Left renal pelvis (tissue), 4 donors: ENCODE results near the gene BPIFA3. TPM values are rescaled to one million over a fixed set of nuclear protein-coding genes. Genes with fewer than 3 reads are reported as not detected.
A peak's percentile ranks its signal among the peaks of the same experiment; 100 is the strongest.
"Not testable (repeated sequence)": the region's sequence is repeated elsewhere in the genome, so short reads cannot be mapped to it uniquely, and the experiment has no call there.

ENCODE experiments used
- DNase-seq, 4 donors: peaks; one replicate each; pipeline ENCODE4 v3.0.0-alpha.2; 2013; ENCODE audit warnings: low read depth in 4 of 4, low spot score in 3 of 4
- polyA plus RNA-seq, 4 donors: library from polyadenylated mRNA; unstranded; fragments of 120-200 nt; gene quantifications; one replicate each; pipeline ENCODE4 v1.2.1, GENCODE V29; 2013; ENCODE audit not compliant: insufficient read length in 4 of 4

BPIFA3 gene
- polyA plus RNA-seq: not detected

GRCh38 chr20:33217052-33217451 is at the start of gene BPIFA3:
Gene BPIFA3 (plus strand): TSS chr20:33217352. CDS start chr20:33217537, 185 bp downstream.
- DNase-seq: no peak

- no peak for DNase-seq
Measured at GRCh38 chr20:33167859-33168258, 49.3 kb upstream of the BPIFA3 start, which contains the start of gene BPIFA2. Gene BPIFA2 (plus strand): TSS chr20:33168159. CDS start chr20:33169146, 987 bp downstream.

- DNase-seq: no peak
Measured at GRCh38 chr20:33169176-33169794, 47.9 kb upstream of the BPIFA3 start.

GRCh38 chr20:33172781-33173180 is 44.4 kb upstream of the BPIFA3 start:
- no peak for DNase-seq

- DNase-seq: no peak
Measured at GRCh38 chr20:33175123-33175522, 42.0 kb upstream of the BPIFA3 start.

GRCh38 chr20:33176101-33176500 is 41.1 kb upstream of the BPIFA3 start:
- no peak for DNase-seq

- DNase-seq: no peak
Measured at GRCh38 chr20:33177866-33178265, 39.3 kb upstream of the BPIFA3 start.

- peak in 2 of 4 donors; percentile 1 to 15 for DNase-seq
Measured at GRCh38 chr20:33178726-33179125, 38.4 kb upstream of the BPIFA3 start.

GRCh38 chr20:33180169-33180568 is 37.0 kb upstream of the BPIFA3 start:
- DNase-seq: no peak

- DNase-seq: no peak
Measured at GRCh38 chr20:33181482-33182093, 35.6 kb upstream of the BPIFA3 start.

GRCh38 chr20:33183312-33183711 is 33.8 kb upstream of the BPIFA3 start:
- no peak for DNase-seq

GRCh38 chr20:33185031-33185590 is 32.0 kb upstream of the BPIFA3 start:
- not testable (repeated sequence) for DNase-seq

- DNase-seq: no peak
Measured at GRCh38 chr20:33187491-33187890, 29.7 kb upstream of the BPIFA3 start.

- DNase-seq: no peak
Measured at GRCh38 chr20:33188421-33188820, 28.7 kb upstream of the BPIFA3 start.

GRCh38 chr20:33191484-33191883 is 25.7 kb upstream of the BPIFA3 start:
- no peak for DNase-seq

GRCh38 chr20:33191955-33192354 is 25.2 kb upstream of the BPIFA3 start:
- DNase-seq: no peak

- DNase-seq: peak in 1 of 4 donors; percentile 6
Measured at GRCh38 chr20:33192912-33193501, 24.1 kb upstream of the BPIFA3 start.

- no peak for DNase-seq
Measured at GRCh38 chr20:33199026-33199425, 18.1 kb upstream of the BPIFA3 start.

GRCh38 chr20:33202451-33202850 is 14.7 kb upstream of the BPIFA3 start:
- no peak for DNase-seq

- DNase-seq: no peak
Measured at GRCh38 chr20:33203444-33203843, 13.7 kb upstream of the BPIFA3 start.

- peak; percentile 57 to 72 (median 68) for DNase-seq
Measured at GRCh38 chr20:33209789-33210188, 7.4 kb upstream of the BPIFA3 start.

- no peak for DNase-seq
Measured at GRCh38 chr20:33210371-33210770, 6.8 kb upstream of the BPIFA3 start.
